ENCODE results near the gene TBX1.

GRCh38 chr22:19793161-19793560 is 32.6 kb downstream of the TBX1 start:
- TF ChIP-seq CTCF (conservative IDR thresholded peaks at IDR 0.05) (no peak), EZH2 (IDR thresholded peaks at IDR 0.05; ENCODE audit: low read depth) (no peak)
